Aorta (tissue), 5 donors: ENCODE measurements around the gene GABRB2. TPM values are rescaled to one million over a fixed set of nuclear protein-coding genes. Genes with fewer than 3 reads are reported as not detected.

ENCODE experiments used
- ATAC-seq: fragments of 200-7000 bp; cut with Tn5 transposase; one replicate; pipeline ENCODE4 v1.9.1; 2022; ENCODE audit warnings: moderate library complexity; ENCODE audit not compliant: low FRiP score
- DNase-seq, 2 donors: peaks; one replicate each; pipeline ENCODE4 v3.0.0-alpha.2; 2020
- H3K27ac ChIP-seq, 2 donors: one replicate each; pipeline ENCODE4 v1.5.1; 2013; ENCODE audit warnings: low read length in 2 of 2, mild to moderate bottlenecking in 2 of 2, moderate library complexity in 2 of 2, control low read depth in 1 of 2, inconsistent platforms in 1 of 2, low read depth in 1 of 2
- H3K27me3 ChIP-seq, 2 donors: one replicate each; pipeline ENCODE4 v1.6.1; 2013; ENCODE audit warnings: control low read depth in 1 of 2, low read length in 1 of 2, mild to moderate bottlenecking in 1 of 2, moderate library complexity in 1 of 2; ENCODE audit not compliant: insufficient read depth in 2 of 2, control insufficient read depth in 1 of 2
- H3K36me3 ChIP-seq, 2 donors: one replicate each; pipeline ENCODE4 v1.6.1; 2013; ENCODE audit warnings: control low read depth in 1 of 2, low read length in 1 of 2, mild to moderate bottlenecking in 1 of 2; ENCODE audit not compliant: insufficient read depth in 2 of 2, control insufficient read depth in 1 of 2
- H3K4me1 ChIP-seq, 2 donors: one replicate each; pipeline ENCODE4 v1.6.1; 2013; ENCODE audit warnings: low read length in 2 of 2, control low read depth in 1 of 2, mild to moderate bottlenecking in 1 of 2, moderate library complexity in 1 of 2; ENCODE audit not compliant: insufficient read depth in 2 of 2, control insufficient read depth in 1 of 2
- H3K4me3 ChIP-seq, 2 donors: one replicate each; pipeline ENCODE4 v1.5.1; 2013; ENCODE audit warnings: low read length in 2 of 2, control low read depth in 1 of 2, mild to moderate bottlenecking in 1 of 2
- H3K9me3 ChIP-seq: one replicate; pipeline ENCODE4 v1.6.1; 2013; ENCODE audit warnings: mild to moderate bottlenecking, low read length; ENCODE audit not compliant: control insufficient read depth
- WGBS, 2 donors: extraction: QIAGEN DNeasy Blood & Tissue Kit; methylation state at CpG; one replicate each; pipeline ENCODE4 v1.1.7; 2013; 5-methylcytosine and 5-hydroxymethylcytosine counted together
- intact Hi-C, 2 donors: fragments of 100-400 bp; cut with DNase I; formaldehyde crosslinking; loops; one replicate each; pipeline versions ENCODE4 v1.14.2 to v1.15.0; 2022
- polyA plus RNA-seq, 2 donors: library from polyadenylated mRNA; stranded (reverse); fragments of 200-250 nt; gene quantifications; one replicate each; pipeline ENCODE4 v1.2.3, GENCODE V29; 2013
- total RNA-seq, 2 donors: library from RNA; stranded (reverse); fragmentation: NEBNext Ultra II Directional; extraction: Animal tissue kit (Norgen Biotek cat#: 25700); gene quantifications; one replicate each; pipeline ENCODE4 v1.2.1, GENCODE V29; 2021
- donor health status: healthy with polysubstance abuse.
- donor health status: Bipolar disorder and iron deficiency.
- donor health status: DM: no; HTN: no; CAD: no.
- donor health status: DM: no; HTN: no; CAD: no.
- donor health status: DM: yes; HTN: yes; CAD: no.

The GABRB2 gene
- total and polyA plus RNA-seq, 4 donors: 0.03 to 1.1 (median 0.33) TPM

- no peaks in the 10 kb centered on the region for H3K36me3 ChIP-seq
- no peak overlapping the region for H3K4me3 ChIP-seq
- intact Hi-C loops: no loop called here
- H3K27me3 ChIP-seq: no peaks in the 10 kb centered on the region
- DNase-seq: no peak
- no peaks in the 10 kb centered on the region for H3K9me3 ChIP-seq
- no peak for ATAC-seq
- no peaks in the 10 kb centered on the region for H3K4me1 ChIP-seq
- WGBS, 2 donors: 78 to 92% methylated on average over 3 of the region's 3 CpGs
- no peak overlapping the region for H3K27ac ChIP-seq
Measured at GRCh38 chr5:161288071-161288470, 258.5 kb downstream of the GABRB2 start.

GRCh38 chr5:161287436-161287835 is 259.1 kb downstream of the GABRB2 start:
- DNase-seq: no peak
- Histone ChIP-seq H3K9me3 (no peaks in the 10 kb centered on the region), H3K4me3 (no peak overlapping the region), H3K4me1 (no peaks in the 10 kb centered on the region), H3K27me3 (no peaks in the 10 kb centered on the region), H3K27ac (no peak overlapping the region), H3K36me3 (no peaks in the 10 kb centered on the region)
- intact Hi-C loops: no loop called here
- WGBS, 2 donors: 25 to 35% methylated on average over 1 of the region's 1 CpG
- no peak for ATAC-seq

DNA sequence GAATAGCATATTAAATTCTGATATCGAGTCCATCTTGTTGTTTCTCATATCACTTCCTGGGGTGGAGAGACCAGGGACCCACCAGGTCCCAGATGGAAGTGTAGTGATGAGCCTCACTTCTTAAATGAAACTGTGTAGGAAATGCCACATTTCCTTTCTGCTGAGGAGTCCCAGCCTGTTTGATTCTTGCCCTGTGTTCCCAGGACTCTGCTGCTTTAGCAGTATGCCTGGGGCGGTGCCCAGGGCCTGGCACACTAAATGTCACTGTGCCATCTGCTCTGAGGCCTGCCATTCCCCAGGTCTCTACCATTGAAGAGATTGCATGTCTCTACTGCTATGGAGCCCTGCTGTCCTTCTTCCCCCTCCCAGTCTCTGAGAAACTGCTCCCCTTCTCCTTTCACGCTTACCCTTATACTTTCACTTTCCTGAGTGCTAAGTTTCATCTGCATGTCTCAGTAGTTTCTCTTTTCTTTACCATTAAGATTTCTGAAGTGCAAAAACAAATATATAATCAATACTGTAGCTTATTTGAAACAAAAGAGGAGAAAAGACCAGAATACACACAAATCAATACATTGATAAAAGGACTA is 260.4 kb downstream of the GABRB2 start:
- Histone ChIP-seq H3K4me1 (no peaks in the 10 kb centered on the region), H3K27me3 (no peaks in the 10 kb centered on the region), H3K36me3 (no peaks in the 10 kb centered on the region), H3K27ac (no peak overlapping the region), H3K4me3 (no peak overlapping the region), H3K9me3 (no peaks in the 10 kb centered on the region)
- WGBS, 2 donors: 82 to 90% methylated on average over 3 of the region's 3 CpGs
- intact Hi-C loops: no loop called here
- ATAC-seq (no peak), DNase-seq (no peak)

DNA sequence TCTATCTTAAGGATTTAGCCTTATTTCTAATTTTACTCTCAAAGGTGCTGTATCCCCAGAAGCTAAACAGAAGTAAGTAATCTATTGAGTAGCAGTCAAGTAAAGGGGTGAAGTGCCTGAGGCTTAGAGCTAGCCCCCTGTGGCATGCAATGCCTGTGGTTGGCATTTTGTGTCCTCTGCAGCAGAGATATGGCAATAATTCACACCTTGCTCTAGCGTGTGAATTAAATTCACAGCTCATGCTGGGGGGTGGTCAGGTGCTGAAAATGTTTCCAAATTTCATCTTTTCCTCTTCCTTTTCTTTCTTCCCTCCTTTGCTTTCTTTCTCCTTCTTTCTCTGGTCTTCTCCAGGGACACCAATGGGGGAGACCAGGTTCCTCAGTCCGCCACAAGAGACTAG is 262.1 kb downstream of the GABRB2 start:
- no peak for ATAC-seq
- no peak overlapping the region for H3K27ac ChIP-seq
- 81 to 82% methylated on average over 2 of the region's 2 CpGs for WGBS, 2 donors

DNA sequence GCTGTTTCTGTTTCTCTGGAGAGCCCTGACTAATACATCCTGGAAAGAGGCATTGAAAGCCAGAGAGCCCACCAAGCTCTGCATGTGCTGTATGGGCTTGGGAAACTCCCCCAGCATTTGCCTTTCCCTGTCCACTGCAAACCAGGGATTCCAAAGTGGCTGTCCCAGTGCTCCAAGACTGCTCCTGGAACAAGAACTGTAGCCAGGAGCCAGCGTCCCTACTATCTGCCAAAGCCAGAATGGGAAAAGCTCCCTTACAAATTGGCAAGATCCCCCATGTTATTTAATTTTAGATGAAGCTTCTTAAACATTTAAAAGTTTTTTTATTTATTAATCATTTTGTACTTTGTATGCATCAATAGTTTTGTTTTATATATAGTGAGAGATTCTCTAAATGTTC is 263.2 kb downstream of the GABRB2 start:
- Histone ChIP-seq H3K9me3 (no peaks in the 10 kb centered on the region), H3K27ac (no peak overlapping the region), H3K4me1 (no peaks in the 10 kb centered on the region), H3K36me3 (no peaks in the 10 kb centered on the region), H3K4me3 (no peak overlapping the region), H3K27me3 (no peaks in the 10 kb centered on the region)
- DNase-seq (no peak), ATAC-seq (no peak)
- WGBS, 2 donors: 18 to 26% methylated on average over 1 of the region's 1 CpG
- intact Hi-C loops: no loop called here

More for the DNA sequence above, 262.1 kb downstream of the GABRB2 start:
- Histone ChIP-seq H3K36me3 (no peaks in the 10 kb centered on the region), H3K27me3 (no peaks in the 10 kb centered on the region), H3K4me1 (no peaks in the 10 kb centered on the region), H3K4me3 (no peak overlapping the region), H3K9me3 (no peaks in the 10 kb centered on the region)
- intact Hi-C loops: no loop called here
- DNase-seq: no peak

GRCh38 chr5:161278739-161279660 is 267.5 kb downstream of the GABRB2 start:
- WGBS, 2 donors: 87 to 92% methylated on average over 4 of the region's 4 CpGs
- no peaks in the 10 kb centered on the region for H3K36me3 ChIP-seq
- DNase-seq (no peak), ATAC-seq (no peak)
- H3K27me3 ChIP-seq: no peaks in the 10 kb centered on the region
- no peak overlapping the region for H3K4me3 ChIP-seq
- no peaks in the 10 kb centered on the region for H3K4me1 ChIP-seq
- no peaks in the 10 kb centered on the region for H3K9me3 ChIP-seq
- intact Hi-C loops: no loop called here
- no peak overlapping the region for H3K27ac ChIP-seq

DNA sequence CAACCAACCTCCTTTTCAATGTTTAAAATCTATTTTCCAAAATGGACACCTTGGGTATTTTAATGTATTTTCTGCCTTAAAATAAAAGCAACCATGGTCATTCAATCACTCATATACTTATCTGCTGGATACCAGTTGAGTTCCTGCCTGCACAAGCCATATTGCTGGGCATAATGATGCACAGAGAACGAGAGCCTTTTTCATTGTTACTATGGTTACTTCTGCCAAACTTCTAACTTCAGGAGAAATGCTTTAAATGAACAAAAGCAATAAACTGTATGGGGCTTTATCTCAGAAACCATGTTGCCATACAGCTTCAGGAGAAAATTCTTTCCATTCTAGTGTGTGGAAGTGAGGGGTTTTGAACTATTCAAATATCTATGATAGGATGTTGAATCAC is 269.5 kb downstream of the GABRB2 start:
- no peaks in the 10 kb centered on the region for H3K36me3 ChIP-seq
- H3K27me3 ChIP-seq: no peaks in the 10 kb centered on the region
- WGBS, 2 donors: 39% methylated on average over 1 of the region's 1 CpG
- H3K4me1 ChIP-seq: no peaks in the 10 kb centered on the region
- DNase-seq (no peak), ATAC-seq (no peak)
- intact Hi-C loops: no loop called here
- no peak overlapping the region for H3K27ac ChIP-seq
- no peak overlapping the region for H3K4me3 ChIP-seq
- H3K9me3 ChIP-seq: no peaks in the 10 kb centered on the region

DNA sequence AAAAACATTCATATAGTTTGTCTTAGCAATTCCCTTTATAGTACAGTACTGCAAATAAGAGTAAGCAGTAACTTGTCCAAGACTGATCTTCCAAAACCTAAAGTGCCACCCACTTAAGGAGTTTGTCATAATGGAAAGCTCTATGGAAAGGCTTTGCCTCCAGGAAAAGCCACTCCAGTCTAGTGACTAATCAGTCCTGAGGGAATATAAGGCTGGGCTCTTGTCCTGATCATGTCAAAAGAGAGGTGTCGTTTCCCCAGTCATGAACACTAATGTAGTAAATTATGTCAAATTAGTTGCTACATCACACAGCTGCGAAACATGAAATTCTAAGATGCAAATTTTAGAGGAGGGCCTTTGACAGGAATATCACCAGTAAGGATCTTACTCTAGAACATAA is 271.6 kb downstream of the GABRB2 start:
- intact Hi-C loops: no loop called here
- ATAC-seq (no peak), DNase-seq (no peak)
- H3K4me3 ChIP-seq: no peak overlapping the region
- no peaks in the 10 kb centered on the region for H3K9me3 ChIP-seq
- no peak overlapping the region for H3K27ac ChIP-seq
- no peaks in the 10 kb centered on the region for H3K4me1 ChIP-seq
- H3K27me3 ChIP-seq: no peaks in the 10 kb centered on the region
- WGBS, 2 donors: 40 to 67% methylated on average over 2 of the region's 2 CpGs
- H3K36me3 ChIP-seq: no peaks in the 10 kb centered on the region

DNA sequence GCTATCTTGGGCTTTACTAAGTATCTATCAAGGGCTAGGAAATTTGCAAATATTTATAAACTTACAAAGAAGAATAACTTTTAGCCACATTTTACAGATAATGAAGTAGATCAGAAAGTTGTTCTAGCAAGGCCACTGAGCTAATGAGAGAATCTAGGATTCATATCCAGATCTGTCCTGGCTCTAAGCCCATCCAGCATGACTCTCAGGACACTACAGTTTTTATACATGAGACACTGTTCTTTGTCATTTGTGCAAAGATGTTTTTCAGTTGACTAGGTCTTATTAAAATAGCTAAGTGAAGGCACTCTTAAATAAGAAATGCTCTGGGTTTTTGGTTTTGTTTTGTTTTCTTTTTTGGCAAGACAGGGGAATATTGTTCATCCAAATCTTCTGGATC is 273.1 kb downstream of the GABRB2 start:
- H3K27ac ChIP-seq: no peak overlapping the region
- no peaks in the 10 kb centered on the region for H3K36me3 ChIP-seq
- H3K9me3 ChIP-seq: no peaks in the 10 kb centered on the region
- ATAC-seq (no peak), DNase-seq (no peak)
- no peaks in the 10 kb centered on the region for H3K27me3 ChIP-seq
- no peak overlapping the region for H3K4me3 ChIP-seq
- H3K4me1 ChIP-seq: no peaks in the 10 kb centered on the region
- intact Hi-C loops: no loop called here
